ENCODE measurements around the gene MYLIP.

The MYLIP gene

GRCh38 chr6:16177881-16178280 lies 49.0 kb downstream of the MYLIP start:
- FAIRE-seq: no peak

GRCh38 chr6:16178351-16178750 lies 49.5 kb downstream of the MYLIP start:
- FAIRE-seq: no peak

GRCh38 chr6:16179063-16179462 lies 50.2 kb downstream of the MYLIP start:
- FAIRE-seq: no peak

GRCh38 chr6:16179970-16180431 lies 51.1 kb downstream of the MYLIP start:
- FAIRE-seq: no peak

- FAIRE-seq: no peak
Observed at GRCh38 chr6:16180696-16181438, 52.0 kb downstream of the MYLIP start.

- FAIRE-seq: no peak
Observed at GRCh38 chr6:16181439-16182297, 52.8 kb downstream of the MYLIP start.

GRCh38 chr6:16183187-16183664 lies 54.3 kb downstream of the MYLIP start:
- peak; percentile 30 for FAIRE-seq

GRCh38 chr6:16184129-16184528 lies 55.2 kb downstream of the MYLIP start:
- FAIRE-seq: no peak

- FAIRE-seq: no peak
Observed at GRCh38 chr6:16184551-16184950, 55.7 kb downstream of the MYLIP start.

GRCh38 chr6:16187176-16187575 lies 58.3 kb downstream of the MYLIP start:
- no peak for FAIRE-seq

GRCh38 chr6:16190214-16190613 lies 61.3 kb downstream of the MYLIP start:
- no peak for FAIRE-seq

GRCh38 chr6:16196260-16196983 lies 67.5 kb downstream of the MYLIP start:
- no peak for FAIRE-seq

- FAIRE-seq: no peak
Observed at GRCh38 chr6:16196984-16197546, 68.2 kb downstream of the MYLIP start.

All from G401.6 (cell line).